ENCODE measurements around the gene CTRB1.
"Not testable (repeated sequence)": the region's sequence is repeated elsewhere in the genome, so short reads cannot be mapped to it uniquely, and the experiment has no call there.

CTRB1 gene

DNA sequence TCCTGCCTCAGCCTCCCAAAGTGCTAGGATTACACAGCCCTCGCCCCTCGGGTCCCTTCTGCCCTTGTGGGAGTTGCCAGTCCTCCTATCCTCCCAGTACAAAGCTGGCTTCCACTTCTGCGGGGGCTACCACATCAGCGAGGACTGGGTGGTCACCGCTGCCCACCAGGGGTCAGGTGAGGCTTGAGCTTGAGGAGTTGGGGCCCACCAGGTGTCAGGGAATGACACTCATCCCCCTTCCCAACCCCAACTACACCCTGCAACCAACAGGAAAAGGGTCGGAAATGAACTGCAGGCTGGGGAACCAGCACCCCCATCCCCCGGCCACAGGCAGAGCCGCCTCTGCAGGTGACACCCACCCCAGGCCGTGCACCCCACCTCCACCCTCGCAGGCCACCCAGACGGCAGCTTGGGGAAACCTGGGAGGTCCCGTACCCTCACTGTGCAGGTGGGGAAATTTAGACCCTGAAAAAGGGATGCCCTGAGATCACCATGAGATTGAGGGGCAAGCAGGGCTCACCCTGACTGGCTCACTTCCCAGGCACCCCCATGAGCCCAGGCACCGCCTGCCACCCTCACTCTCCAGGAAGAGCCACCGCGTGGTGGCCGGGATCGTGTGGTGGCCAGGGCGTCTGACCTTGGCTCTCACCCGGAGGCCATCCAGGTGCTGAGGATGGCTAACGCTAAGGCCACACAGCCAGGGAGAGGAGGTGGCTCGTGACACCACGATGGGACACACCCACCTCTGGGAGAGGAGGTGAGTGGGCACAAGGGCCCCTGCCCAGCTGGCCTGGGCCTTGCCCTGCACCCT is 8.0 kb downstream of the CTRB1 start:
- no peak for DNase-seq

DNA sequence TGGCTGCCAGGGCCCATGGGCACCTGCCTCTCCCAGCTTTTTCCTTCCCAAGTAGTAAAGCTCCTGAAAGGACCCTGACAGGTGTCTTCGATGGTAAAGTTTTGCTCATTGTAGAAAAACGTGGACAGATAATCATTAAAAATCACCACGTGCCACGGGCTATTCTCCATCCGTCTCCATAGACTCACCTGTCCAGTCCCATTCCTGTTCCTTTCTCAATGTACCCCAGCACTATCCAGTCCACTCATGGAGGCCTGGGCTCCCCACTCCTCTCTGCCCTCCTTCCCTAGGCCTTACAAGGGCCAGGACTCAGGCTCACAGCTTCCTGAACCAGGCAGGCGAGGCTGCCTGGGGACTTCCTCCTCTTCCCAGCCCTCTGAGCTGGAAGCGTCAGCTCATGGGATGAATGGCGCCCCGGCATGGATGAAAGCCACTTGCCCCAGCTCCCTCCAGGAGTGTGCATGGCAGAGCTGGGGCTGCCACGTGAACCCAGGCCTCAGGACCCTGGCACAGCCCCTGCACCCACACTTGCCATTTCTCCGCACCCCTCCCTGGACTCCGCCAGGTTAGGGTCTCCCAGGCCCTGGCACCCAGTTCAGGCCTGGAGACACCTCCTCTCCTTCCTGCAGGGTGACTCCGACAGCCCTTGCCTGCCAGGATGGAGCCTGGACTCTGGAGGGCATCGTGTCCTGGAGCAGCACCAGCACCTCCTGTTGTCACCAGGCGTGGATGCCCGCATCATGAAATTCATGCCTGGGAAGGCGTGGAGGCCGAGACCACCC is 8.8 kb downstream of the CTRB1 start:
- no peak for DNase-seq

DNA sequence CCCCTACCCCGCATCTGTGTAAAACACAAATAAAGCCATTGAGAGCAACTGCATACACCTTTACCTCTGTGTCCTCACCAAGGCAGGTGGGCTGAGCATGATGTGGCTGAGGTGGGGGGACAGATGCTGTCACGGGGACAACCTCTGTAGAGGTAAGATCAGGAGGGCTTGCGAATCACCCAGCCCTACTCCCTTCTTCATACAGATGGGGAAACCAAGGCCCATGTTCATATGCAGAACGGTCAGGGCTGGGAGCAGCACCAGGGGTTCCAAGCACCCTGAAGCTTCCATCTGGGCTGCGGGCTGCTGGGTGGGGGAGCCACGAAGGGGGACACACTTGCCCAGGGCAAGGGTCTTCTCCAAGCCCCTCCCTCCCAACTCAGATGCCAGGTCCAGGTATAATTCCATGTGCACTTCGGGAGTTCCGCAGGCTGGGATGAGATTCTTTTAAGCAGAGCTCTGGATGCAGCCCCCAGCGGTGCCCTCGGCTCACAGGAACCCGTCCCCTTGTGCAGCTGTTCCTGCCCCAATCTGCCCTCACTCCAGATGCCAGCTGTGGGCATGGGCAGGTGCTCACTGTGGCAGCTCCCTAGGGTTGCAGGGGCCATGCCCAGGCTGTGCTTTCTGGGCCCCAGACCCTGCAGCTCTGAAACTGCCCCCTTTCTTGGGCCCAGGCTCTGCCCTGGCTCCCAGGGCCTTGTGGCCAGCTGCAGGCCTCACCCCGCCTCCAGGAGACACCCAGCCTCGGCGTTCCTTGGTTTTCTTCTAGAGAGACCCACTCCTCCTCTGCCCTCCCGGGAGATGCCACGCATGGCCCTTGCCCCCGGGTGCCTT is 9.6 kb downstream of the CTRB1 start:
- DNase-seq: no peak

DNA sequence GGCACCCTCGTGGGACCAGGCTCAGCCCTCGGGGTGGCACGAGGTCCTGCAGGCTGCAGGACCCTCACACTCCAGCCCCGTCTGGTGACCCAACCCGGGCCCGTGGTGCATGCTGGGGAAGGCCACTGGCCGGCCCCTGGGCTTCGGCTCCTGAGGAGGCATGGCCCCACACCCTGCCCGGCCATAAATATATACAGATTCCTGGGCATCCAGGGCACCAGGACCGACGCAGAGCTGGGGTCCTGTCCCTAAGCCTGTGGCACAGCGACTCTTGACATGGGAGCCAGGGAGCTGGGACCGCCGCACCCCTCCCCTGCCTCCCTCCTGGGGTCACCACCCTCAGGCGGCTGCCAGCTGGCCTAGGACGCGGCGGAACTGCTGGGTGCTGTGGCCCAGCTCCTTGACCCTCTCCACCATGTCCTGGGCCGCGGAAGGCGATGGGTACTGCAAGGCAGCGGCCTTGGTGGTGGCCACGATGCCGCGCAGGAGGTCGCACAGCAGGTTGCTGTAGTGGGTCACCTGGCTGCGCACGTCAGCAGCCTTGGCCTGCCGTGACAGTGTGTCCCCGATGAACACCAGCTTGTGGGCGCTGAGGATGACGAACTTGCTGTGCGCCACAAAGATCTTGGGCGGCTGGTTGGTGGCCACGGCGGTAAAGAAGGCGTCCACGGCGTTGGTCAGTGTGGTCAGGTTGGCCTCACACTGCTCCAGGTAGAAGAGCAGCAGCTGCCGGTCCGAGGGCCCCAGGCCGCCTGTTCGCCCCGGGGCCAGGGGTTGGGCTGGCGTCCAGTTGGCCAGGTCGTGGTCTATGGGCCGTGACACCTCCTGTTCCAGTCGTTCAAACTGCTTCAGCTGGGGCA is 10.6 kb downstream of the CTRB1 start:
- no peak for DNase-seq

DNA sequence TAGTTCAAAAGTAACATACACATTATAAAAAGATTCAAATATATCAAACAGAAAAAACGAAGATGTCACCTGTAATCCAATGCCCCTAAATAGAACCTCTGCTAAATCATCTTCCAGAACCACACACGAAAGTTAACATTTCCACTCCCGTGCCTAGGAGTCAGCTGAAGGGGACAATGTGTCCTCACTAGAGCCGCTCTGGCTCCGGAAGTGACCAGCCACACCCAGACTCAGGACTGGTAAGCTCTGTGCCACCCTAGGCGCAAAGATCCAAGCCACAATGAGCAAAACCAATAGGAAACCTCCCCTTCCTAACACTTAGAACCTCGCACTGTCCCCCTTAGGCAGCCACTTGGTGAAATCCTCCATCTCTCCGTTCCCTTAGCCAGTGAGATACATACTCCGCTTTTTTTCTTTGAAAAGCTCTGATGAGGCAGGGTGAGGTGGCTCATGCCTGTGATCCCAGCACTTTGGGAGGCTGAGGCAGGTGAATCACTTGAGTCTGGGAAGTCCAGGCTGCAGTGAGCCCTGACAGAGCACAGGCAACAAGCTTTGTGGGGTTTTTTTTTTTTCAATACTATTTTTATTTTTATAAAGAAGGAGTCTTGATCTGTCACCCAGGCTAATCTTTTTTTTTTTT is 11.8 kb downstream of the CTRB1 start:
- DNase-seq: no peak

DNA sequence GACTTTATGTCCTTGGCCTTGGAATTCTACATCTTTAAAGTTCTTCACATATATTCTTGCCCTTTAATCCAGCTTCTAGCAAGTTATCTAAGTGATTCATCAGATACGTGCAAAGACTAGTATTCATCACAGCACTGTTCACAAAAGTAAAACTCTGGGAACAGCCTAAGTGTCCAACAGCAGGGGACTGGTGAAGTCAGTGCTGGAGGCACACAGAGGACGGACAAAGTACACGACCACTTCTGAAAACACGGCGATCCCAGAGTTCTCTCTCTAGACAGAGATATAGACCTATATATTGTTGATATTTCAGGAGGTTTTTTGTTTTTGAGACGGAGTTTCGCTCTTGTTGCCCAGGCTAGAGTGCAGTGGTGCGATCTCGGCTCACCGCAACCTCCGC is 12.8 kb downstream of the CTRB1 start:
- DNase-seq: no peak

DNA sequence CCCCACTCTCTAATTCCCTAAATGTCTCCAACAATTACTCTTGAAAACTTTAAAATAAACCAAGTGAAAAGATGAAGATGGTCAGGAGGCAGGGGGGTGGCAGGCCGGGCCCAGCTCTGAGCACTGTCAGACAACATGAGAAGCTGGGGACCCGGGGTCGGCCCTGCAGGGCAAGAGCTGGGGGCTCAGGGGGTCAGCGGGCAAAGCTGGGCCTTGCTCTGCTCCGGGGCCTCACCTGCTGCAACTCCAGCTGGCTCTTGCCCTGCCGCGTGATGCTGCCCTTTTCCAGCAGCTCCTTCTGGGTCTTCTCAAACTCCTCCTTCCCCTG is 14.8 kb downstream of the CTRB1 start:
- no peak for DNase-seq

DNA sequence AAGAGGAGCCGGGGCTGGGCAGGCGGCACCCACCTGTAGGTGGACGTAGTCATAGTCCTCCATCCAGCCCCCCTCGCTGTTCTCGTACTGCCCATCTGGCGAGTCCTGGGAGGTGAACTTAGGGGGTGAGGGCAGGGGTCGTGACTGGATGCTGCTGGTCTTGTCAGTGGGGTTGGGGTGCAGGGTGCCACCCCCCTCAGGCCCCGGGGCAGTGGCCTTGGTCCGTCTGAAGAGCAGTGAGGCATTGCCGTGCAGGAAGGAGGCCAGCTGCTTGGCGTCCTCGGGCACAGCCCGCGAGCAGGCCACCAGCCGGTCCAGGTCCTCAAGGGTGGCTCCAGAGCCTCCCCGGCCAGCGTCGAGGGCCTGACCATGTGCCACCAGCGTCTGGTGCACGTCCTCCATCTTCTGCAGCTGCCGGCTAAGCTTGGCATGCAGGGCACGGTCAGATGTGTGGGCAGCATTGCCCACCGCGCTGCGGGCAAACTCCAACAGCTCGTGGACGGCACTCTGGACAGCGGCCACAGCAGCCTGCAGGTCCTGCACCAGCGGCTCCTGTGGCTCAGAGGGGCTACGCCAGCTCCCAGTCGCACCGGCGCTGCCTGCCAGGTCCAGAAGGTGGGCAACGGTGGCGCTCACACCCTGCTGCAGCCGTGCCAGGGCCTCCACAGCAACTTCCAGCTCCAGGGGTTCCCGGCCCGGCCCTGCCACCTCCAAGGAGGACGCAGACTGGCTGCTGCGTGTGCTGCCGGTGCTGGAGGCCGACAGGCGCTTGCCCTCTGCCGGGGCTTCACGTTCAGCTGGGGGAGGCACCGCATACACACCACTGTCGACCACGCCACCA is 16.3 kb downstream of the CTRB1 start:
- no peak for DNase-seq

DNA sequence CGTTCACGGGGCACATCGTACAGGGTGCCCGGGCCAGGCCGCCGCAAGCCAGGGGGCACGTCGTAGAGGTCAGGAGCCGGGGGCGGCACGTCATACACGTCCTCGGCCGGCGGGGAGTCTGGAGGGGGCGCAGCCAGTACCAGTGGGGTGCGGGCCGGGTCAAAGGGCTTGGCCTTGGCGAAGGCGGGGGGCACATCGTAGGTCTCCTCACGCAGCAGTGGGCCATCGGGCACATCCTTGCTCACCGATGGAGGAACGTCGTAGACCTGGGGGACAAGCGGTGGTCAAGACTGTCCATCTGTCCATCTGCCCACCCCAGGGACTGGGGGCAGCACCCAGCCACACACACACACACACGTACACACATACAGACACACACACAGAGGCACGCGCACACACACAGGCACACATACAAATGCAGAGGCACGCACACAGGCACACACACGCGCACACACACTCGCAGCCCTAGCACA is 17.0 kb downstream of the CTRB1 start:
- no peak for DNase-seq

DNA sequence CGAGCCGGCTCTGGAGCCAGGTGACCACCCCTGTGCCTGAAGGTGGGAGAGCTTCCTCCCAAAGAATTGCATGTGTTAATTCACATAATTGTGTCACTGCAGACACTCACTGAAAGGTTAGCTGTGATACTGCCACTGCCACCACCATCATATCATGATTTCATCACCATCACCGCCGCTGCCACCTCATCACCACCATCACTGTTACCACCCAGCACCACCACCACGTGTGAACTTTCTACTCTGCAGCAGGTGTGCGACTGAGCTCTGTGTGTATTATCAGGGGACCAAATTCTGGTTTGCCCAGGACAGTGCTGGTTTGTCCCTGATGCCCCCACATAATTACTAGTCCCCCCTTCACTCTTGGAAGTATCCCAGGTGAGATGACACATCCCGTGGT is 17.4 kb downstream of the CTRB1 start:
- no peak for DNase-seq

DNA sequence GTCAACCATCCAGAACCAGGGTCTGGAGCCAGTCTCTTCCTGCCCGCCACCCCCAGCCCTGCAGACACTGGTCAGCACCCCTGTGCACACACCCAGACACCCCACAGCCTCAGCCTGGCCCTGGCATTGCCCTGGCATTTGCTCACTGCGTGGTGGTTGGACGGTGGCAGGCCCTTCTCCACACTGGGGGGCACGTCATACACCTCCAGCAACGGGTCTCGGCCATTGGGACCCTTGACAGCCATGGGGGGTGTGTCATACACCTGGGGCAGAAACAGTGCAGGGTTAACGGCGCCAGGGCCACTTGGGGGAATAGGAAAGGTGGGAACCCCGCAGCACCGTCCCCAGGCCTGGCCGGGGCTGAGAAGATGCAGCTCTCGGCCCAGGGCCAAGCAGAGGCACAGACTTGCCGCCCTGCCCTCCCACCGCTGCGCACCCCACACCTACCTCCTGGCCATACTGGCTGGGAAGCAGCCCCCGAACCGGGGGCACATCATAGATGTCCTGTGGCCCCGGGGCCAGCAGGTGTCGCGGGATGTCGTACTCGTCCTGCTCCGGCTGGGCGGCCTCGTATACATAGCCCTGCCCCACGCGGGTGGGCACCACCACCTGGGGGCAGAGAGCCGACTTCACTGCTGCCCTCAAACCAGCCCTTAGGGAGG is 18.1 kb downstream of the CTRB1 start:
- DNase-seq: no peak

DNA sequence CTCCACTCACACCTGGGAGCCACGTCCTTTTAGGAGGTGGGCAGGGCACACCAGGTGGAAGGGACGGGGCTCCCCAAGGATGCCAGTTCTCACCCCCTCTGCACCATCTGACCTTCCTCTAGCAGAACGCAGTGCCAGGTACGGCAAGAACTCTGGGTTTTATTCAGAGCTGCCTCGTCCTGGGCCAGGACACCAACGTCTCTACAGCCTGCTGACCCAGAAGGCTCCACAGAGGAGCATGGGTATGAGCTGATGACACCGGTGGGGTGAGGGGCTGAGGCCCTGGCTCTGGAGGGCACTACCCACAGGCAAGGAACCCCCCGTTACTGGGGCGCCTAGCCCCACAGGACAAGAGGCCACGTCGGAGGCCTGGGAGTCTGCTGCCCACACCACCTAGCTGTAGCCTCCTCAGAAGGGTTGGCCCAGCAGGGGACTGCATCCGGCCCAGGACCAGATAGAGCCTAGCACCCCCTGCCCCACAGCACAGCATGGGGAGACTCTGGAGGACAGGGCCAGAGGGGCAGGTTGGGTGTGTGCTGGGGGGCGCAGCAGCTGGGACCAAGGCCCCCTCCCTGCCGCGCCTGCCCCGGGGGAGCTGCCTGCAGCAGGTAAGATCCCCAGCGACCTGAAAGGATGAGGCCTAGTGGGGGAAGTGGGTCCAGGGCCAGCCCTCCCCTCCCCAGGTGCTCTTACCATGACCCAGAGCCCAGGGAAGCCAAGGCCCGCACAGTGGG is 18.8 kb downstream of the CTRB1 start:
- no peak for DNase-seq

DNA sequence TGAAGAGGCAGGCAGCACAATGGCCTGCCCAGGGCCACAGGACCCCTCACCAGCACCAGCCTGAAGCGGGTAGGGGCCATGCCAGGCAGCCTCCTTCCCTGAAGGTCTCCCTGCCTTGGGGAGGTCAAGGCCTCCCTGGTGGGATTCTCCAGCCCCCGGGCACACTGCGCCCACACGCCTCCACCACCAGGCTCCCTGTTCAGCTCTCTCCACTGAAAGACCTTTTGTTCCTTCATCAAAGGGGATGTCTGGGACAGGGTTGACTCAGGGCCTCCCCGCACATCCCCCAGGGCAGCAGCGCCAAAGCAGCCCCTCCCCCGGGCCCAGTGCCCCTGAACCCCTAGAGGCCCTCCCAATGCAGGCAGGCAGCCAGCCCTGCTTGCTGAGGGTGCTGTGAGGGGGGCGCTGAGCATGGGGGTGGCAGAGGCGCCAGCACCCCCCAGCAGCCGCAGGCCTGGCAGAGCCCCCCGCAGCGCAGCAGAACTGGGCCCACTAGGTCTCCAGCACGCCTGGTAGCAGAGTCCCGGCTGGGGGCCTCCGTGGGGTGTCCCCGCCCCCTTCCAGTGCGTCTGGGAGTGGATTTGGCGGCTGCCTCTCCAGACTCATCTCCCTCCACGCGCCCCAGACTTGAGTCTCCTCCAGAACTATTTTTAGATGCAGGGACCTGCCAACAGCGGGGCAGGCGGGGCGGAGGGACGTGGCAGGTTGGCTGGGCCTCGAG is 19.5 kb downstream of the CTRB1 start:
- peak; percentile 76 for DNase-seq

DNA sequence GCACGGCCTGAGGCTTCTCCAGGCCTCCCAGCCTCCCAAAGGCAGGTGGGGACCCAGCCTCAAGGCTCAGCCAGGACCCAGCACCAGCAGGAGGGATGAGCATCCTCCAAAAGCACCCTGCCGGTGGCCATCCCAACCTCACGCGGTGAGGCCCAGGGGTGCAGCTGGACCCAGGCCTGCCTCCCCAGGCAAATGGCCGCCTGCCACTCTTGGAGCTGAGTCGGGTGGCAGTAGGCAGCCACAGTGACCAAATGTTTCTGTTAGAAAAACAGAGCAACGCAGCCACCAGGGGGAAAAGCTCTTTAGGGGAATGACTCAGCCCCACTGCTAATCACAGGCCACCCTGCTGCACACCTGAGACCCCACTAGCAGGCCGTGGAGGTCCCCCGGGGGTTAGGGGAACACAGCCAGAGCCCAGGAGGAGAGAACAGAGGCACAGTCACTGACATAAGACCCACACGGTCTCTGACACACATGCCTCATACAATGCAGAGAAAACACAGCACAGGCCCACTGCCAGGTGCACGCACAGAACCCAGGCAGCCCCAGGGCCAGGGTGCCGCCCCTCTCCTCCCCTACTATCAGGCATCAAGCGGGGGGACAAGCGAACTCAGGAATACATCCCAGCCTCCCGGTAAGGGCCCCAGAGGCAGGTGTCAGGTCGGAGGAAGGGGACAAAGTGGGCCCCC is 20.2 kb downstream of the CTRB1 start:
- peak; percentile 32 for DNase-seq

DNA sequence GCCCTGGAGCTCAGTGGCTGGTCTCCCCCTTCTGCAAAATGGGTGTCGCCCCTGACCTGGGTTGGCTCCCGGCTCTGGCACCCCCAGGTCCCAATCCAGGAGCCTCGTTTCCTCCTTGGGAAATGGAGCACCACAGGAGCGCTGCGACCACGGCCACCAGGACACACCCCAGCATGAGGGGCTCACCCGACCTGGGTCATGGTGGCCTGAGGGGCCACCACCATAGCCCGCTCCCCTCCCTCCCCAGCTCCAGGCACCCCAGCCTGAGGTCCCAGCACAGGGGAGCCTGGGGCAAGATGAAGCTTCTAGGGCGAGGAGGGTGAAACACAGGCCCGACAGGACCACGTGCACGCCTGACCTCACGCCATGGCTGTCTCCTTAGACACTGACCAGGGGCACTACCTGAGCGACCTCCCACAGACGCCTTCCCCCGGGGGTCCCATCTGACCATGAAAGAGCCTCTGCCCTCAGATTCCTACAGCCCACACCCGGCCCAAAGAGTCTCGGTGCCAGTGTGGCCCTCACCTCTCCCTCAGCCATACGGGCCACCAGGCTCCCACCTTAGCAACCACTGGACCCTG is 20.8 kb downstream of the CTRB1 start:
- DNase-seq: no peak

DNA sequence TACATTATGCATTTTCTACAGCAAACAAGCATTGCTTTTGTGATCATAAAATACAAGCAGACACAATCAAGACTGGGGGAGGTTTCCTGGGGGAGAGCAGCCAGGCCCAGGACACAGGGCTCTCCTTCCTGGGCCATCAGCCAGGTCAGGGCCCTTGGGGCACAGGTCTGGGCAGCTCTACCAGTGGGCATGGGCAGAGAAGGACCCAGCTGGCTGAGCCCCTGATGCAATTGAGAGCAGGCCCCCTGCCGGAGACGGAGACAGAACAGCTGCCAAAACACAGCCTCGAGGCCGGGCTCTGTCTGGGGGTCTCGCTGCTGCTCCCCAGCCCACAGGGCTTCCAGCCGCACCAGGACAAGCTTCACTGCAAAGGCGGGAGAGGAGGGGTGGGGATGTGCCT is 21.8 kb downstream of the CTRB1 start:
- DNase-seq: not testable (repeated sequence)

DNA sequence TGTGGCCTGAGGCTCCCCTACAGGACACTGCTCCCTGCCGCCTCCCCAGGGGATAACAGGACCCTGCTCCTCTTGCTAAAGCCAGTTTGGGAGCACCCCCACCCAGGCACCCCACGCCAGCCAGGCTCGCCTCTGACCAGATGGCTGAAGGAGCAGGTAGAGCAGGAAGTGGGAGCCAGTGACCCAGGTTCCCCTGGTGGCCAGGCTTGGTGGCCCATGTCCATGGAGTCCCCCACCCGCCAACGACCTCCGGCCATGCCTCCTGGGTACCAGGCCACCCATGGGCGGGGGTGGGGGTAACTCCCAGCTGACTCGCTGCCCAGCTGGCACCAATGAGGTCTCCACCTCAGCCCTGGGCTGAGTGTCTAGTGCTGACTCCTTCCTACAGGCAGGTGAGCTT is 22.6 kb downstream of the CTRB1 start:
- DNase-seq: no peak

DNA sequence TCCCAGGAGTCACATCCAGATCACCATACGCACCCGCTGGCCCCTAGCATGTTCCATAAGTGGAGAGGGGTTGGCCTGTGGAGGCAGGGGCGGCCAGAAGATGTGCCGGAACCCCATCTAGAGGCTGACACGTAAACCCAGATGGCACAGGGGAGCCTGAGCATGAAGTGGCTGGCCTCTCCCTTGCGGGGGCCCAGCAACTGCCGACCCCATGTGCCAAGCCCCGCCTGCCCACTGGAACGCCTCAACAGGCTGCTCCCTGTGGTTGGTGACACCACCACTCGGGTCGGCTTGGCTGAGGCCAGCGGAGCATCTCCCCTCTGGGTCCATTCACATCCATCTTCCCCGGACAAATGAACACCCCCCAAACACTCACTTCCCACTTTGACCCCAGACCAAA is 23.2 kb downstream of the CTRB1 start:
- DNase-seq: no peak
